ENCODE data around the gene FATE1. TPM values are rescaled to one million over a fixed set of nuclear protein-coding genes. Genes with fewer than 3 reads are reported as not detected.
A peak's percentile ranks its signal among the peaks of the same experiment; 100 is the strongest.

FATE1 gene
- total RNA-seq, 1 donor from 2014 or later = not detected

DNA sequence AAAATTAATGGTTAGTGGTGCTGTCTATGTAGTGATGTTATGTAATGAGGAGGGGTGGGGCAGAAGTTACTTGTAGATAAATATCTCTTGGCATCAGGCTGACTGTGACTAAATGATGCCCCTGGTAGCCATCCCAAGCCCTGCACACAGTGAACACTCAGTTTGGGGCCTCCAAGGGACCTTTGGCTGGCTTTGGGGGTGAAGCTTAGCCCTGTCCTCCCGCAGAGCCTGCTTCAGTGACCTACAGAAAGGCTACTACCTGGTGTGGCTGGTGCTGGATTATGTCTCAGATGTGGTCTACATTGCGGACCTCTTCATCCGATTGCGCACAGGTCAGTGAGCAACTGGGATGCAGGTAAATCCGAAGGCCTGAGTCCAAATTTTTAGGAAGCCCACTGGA, 26.5 kb downstream of the FATE1 start:
- DNase-seq (ENCODE audit: low spot score) = peak; percentile 64

DNA sequence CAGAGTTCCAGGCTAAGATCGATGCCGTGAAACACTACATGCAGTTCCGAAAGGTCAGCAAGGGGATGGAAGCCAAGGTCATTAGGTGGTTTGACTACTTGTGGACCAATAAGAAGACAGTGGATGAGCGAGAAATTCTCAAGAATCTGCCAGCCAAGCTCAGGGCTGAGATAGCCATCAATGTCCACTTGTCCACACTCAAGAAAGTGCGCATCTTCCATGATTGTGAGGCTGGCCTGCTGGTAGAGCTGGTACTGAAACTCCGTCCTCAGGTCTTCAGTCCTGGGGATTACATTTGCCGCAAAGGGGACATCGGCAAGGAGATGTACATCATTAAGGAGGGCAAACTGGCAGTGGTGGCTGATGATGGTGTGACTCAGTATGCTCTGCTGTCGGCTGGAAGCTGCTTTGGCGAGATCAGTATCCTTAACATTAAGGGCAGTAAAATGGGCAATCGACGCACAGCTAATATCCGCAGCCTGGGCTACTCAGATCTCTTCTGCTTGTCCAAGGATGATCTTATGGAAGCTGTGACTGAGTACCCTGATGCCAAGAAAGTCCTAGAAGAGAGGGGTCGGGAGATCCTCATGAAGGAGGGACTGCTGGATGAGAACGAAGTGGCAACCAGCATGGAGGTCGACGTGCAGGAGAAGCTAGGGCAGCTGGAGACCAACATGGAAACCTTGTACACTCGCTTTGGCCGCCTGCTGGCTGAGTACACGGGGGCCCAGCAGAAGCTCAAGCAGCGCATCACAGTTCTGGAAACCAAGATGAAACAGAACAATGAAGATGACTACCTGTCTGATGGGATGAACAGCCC, 28.0 kb downstream of the FATE1 start:
- DNase-seq (ENCODE audit: low spot score) = peak; percentile 77

DNA sequence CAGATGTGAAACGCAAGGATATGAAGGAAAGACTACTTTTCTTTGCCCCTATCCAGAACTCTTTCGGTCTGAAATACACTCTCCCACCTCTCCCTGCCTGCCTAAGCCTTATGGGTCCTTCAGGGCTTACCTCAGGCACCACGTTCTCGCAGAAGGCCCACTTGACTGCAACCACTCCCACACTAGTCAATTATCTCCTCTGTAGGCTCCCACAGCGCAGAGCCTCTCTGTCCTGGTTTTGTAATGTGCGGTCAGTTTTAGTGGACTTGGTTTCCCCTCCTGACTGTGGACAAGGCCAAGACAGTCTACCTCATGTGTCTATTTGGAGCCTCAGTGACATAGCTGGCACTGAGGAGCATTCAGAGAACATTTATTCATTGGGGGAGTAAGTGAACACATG, 29.8 kb downstream of the FATE1 start:
- peak; percentile 41 for DNase-seq (ENCODE audit: low spot score)

DNA sequence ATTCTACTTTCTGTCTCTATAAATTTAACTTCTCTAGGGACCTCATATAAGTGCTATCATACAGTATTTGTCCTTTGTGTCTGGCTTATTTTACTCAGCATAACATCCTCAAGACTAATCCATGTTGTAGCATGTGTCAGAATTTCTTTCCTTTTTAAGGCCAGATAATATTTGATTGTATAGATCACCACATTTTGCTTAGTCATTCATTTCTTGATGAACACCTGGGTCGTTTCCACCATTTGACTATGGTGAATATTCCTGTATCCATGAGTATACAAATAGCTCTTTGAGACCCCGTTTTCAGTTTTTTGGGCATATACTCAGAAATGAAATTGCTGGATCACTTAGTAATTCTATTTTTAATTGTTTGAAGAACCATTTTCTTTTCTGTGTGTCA, 30.7 kb downstream of the FATE1 start:
- no peak for DNase-seq (ENCODE audit: low spot score)

DNA sequence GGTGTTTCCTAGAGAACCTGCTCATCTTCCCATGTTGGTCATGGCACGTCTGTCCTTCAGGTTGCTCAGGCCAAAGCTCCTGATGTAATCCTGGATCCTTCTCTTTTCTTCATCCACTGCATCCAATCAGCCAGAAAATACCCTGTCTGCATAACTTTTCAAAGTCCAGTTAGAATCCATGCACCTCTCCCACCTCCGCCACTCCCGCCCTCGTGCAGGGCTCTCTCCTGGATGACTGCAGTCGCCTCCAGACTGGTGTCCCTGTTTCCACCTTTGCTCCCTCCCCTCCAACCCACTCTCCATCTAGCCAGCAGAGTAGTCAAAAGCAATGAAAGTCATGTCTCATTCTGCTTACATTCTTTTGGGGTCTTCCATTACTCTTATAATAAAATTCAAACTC, 34.7 kb downstream of the FATE1 start:
- DNase-seq (ENCODE audit: low spot score) = no peak

DNA sequence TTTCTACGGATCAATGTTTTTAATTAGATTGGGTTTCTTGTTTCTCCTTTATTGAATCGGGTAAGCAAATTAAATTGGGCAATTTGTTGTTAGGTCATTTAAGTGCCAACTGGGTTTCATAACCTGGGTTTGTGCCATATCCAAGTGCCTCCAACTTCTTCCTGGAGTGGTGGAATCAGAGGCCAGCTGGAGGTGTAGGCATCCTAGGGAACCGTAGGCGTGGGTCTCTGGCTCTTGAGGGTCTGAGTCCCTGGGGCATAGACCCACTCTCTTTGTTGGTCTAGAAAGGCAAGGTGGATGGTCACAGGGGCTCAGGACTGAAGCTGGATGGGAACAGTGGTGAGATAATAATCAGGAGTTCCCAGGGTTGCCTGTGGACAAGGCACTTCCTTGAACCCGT, 37.0 kb downstream of the FATE1 start:
- DNase-seq (ENCODE audit: low spot score) = no peak

DNA sequence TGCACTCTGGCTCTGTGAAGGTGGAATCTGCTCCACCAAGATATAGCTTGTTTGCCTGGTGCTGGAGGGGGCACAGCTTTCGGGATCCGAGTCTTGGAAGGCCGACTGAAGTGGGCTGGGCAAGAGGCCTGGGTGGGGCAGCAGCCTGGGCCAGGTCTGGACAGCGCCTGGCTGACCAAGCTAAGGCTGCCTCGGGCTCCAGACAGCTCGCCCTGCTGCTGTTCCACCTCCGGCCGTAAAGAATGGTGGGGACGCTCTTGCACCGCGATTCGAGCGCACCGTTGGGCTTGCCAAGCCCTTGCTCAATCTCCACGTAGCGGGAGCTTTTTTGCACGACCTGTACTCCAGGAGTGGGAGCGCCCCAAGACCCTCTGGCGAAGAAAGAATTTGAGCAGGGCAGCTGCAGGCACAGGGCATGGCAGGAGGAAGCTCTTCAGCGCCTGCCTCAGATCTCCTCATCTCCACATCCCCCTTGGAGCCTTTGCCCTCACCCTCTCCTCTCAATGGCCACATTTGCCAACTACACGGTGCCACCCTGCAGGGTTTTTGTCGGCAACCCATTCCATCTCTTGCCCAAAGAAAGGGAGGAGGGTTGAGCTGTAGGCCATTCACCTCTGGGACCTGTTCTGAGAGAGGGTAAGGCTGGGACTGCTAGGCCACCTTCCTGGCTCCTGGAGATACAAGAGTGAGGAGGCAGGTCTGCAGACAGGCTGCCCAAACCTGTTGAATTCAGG, 37.6 kb downstream of the FATE1 start:
- DNase-seq (ENCODE audit: low spot score) = peak; percentile 55

DNA sequence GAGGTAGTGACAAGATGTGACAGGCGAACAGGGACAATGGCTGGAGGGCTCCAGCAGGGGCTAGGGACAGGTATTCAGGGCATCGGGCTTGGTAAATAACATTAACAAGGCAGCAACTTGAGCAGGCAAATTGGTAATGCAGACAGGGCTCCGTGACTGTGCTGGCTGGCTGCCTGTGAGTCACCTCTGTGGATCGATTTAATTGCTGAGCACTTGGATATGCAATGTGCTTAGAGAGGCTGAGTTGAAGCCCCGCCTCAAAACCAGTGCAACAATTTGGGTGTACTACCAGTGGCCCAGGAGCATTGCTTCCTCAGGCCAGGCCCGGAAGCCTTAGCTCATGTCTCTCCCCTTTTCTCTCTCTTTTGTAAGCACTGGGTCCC, 38.2 kb downstream of the FATE1 start:
- DNase-seq (ENCODE audit: low spot score) = peak; percentile 65

DNA sequence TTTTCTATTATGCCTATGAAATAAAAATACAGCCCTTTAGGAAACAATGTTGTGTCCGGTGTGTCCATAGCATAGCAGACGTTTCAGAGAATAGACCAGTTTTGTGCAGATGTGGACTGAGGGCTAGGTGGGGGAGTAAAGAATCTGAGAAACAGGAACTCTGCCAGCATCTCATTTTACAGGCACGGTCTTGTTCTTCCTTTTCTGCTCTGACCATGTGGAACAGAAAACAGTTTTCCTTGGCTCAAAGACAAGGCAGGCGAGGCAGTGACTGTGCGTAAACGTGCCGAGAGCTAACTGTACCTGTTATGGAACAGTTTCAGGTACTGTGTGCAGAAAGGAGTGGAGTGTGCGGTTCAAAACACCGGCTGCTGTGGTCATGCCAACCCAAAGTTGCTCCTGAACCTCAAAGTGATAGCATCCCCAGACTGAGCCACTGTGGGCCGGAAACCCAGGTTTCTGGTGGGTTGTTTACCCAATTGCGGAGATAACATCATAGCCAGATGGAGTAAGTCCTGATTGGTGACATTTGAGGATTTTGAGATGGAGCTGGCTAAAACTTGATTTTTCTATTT, 38.9 kb downstream of the FATE1 start:
- DNase-seq (ENCODE audit: low spot score) = peak; percentile 59

DNA sequence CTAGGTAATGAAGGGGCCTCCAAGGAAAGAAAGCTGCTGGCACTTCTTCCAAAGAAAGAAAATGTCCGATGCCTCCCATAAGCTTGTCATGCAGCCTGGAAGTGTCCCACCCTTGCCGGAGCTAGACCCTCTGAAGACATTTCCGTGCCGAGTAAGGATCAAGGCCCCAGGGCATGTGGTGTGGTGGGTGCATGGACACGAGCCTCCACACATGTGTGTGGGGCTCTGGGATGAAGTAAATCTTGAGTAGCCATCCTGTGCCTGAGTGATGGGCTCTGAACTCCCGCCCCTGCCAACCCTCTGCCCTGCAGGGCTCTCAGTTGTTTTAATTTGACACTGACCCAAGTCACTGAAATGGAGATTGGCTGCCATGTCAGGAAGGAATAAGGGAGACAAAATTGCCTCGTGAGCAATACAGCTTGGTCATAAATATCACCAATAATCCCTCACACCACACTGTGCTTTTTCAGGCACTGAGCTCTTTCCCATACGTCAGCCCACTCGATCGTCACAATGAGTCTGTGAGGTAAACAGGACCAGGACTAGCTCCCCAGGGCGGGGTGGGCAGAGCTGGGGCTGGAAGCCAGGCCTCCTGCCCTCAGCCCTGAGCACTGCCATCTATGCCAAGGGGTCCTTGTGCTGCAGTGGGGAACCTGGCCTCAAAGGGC, 43.3 kb downstream of the FATE1 start:
- peak; percentile 62 for DNase-seq (ENCODE audit: low spot score)

DNA sequence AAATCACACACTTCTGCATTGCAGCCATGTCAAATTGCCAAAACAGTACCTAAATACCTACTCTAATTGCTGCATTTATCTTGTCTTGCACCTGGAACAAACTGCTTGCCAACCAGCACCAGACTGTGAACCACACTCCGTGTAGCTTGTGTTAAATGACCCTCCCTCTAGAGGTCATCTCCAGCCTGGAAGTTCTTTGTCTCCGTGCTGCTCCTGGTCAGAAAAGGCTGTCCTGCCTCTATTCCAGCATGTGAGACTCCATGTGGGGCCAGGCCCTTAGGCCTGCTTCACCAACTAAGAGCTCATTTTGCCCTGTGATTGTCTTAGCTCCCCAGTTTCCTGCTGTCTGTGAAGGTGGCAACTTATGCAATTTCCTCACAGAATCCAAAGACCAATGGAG, 47.0 kb downstream of the FATE1 start:
- peak; percentile 30 for DNase-seq (ENCODE audit: low spot score)

DNA sequence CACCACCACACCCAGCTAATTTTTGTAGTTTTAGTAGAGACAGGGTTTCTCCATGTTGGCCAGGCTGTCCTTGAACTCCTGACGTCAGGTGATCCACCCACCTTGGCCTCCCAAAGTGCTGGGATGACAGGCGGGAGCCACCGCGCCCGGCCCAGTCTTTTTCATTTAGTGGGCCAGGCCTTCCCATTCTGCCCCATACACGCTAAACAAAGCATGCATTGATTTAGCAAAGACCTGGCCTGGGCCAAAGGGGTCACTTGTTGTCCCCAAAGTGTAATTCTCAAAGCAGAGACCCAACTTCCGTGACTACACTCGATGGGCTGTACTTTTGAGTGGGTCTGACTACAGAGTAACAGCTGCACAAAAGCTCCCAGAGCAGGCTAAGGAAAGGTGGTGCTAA, 47.9 kb downstream of the FATE1 start:
- DNase-seq (ENCODE audit: low spot score) = peak; percentile 26

DNA sequence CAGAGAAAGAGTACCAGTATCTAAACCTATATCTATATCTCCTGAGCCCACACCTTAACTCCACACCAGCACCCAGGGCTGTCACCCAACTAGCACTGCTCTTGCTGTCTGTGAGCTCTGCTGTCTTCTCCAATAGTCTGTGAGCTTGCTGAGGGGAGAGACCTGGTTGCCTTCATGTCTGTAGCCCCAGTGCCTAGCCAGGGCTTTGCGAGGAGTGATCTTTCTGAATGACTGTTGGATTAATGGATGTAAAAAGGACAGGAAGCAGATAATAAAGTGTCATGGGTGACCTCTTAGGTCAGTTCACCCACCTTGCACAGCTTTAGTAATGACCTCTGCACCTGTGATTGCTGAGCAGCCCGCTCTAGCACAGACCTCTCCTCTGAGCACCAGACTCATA, 49.2 kb downstream of the FATE1 start:
- DNase-seq (ENCODE audit: low spot score) = peak; percentile 30

DNA sequence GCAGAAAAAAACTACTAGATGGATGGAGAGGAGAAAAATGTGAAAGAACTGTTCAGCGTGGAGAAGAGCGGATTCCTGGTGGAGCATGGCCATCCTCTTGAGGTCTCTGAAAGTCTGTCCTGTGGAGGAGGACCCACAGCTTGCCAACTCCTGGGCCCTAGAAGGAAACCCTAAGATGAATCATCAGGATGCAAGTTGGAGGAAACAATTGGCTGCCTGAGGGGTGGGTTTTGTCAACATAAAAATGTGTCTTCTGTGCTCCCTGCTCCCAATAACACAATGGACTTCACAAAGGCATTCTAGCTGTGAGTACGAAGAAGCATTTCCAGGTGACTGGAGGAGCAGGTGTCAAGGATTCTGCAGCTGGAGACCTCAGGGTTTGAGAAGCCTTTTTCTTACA, 55.9 kb downstream of the FATE1 start:
- DNase-seq (ENCODE audit: low spot score) = no peak

Other genes starting within 250 kb of the FATE1 start
- not detected for gene PASD1, start 152.4 kb upstream of the FATE1 start, total RNA-seq
- gene PRRG3, start 20.6 kb upstream of the FATE1 start, total RNA-seq = 0.32 TPM
- not detected for gene CNGA2, start 18.7 kb downstream of the FATE1 start, total RNA-seq
- not detected for gene MAGEA4, start 196.9 kb downstream of the FATE1 start, total RNA-seq